Choroid plexus epithelial cell (primary cell): Measurements from ENCODE around the gene MAST2.

Experiments
- DNase-seq: peaks from one replicate; pipeline ENCODE4 v3.0.0-alpha.2; 2010; ENCODE audit warnings: low read depth
- H3K4me3 ChIP-seq: 2 replicates; pipeline ENCODE4 v1.5.1; 2011; ENCODE audit warnings: low read depth, mild to moderate bottlenecking, control low read depth, low read length, moderate library complexity
- TF ChIP-seq, protein P1 (sequence below): conservative IDR thresholded peaks from 2 replicates; pipeline ENCODE4 v1.5.1; 2011; ENCODE audit warnings: low read depth, mild to moderate bottlenecking, control low read depth, inconsistent platforms, low read length, moderate library complexity

MAST2 gene

DNA sequence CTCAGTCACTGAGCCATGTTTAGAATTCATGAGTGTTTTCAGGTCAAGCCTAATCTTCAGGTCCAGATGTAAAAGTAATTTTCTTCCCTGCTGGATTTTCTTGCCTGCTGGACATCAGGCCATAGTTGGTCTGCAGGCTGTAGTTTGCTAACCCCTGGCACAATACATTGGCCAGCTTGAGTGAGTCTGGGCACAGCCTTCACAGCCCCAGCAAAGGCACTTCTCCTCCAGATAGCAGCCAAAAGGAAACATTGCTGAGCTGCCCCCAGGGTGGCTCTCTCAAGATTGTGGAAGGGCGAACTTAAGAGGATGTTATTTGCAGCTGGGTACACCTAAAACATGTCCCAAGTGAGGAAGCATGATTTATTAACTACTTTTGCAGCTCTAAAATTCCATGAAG lies 202.2 kb downstream of the MAST2 start:
- DNase-seq = no peak
- TF ChIP-seq, protein P1, sequence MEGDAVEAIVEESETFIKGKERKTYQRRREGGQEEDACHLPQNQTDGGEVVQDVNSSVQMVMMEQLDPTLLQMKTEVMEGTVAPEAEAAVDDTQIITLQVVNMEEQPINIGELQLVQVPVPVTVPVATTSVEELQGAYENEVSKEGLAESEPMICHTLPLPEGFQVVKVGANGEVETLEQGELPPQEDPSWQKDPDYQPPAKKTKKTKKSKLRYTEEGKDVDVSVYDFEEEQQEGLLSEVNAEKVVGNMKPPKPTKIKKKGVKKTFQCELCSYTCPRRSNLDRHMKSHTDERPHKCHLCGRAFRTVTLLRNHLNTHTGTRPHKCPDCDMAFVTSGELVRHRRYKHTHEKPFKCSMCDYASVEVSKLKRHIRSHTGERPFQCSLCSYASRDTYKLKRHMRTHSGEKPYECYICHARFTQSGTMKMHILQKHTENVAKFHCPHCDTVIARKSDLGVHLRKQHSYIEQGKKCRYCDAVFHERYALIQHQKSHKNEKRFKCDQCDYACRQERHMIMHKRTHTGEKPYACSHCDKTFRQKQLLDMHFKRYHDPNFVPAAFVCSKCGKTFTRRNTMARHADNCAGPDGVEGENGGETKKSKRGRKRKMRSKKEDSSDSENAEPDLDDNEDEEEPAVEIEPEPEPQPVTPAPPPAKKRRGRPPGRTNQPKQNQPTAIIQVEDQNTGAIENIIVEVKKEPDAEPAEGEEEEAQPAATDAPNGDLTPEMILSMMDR = no peak
- H3K4me3 ChIP-seq = no peak overlapping the region

GRCh38 chr1:46008585-46008984 lies 205.2 kb downstream of the MAST2 start:
- TF ChIP-seq, protein P1 = no peak
- no peak overlapping the region for H3K4me3 ChIP-seq
- DNase-seq = no peak

DNA sequence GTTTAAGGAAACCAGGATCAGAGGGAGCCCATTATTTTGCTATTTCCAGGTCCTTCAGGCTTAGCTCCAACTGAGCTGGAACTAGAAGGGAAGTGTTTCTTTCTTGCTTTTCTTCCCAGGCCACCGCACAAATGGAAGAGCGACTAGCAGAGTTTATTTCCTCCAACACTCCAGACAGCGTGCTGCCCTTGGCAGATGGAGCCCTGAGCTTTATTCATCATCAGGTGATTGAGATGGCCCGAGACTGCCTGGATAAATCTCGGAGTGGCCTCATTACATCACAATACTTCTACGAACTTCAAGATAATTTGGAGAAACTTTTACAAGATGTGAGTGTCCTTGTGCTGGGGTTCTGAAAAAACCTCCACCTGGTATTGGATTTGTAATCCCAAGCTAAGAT lies 207.2 kb downstream of the MAST2 start:
- TF ChIP-seq, protein P1 = no peak
- DNase-seq = no peak
- H3K4me3 ChIP-seq = no peak overlapping the region

DNA sequence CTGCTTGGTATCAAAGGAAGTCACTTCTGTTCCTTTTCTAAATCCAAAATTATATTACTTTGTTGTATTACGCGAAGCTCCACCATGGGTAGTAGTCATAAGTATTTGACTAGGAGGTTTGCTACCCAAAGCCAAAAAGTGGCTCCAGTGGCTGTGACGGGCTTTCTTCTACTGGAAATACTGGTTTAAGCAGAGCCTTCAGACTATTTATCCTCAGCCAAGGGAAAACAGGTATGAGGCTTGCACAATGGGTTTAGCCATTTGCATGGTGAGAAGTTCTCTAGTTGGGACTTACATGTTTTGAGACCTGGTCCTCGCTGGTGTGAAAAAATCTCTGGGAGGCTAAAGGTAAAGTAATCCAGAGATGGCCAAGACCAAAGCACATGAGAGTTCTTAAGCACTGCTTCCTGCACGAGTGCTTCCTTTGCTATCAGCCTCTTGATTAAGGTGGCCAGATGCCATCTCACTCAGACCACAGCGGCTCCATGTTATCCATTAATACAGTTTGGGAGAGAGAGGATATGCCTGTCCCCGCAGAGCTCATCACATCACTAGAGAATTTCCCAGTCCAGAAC lies 207.8 kb downstream of the MAST2 start:
- no peak for DNase-seq
- no peak overlapping the region for H3K4me3 ChIP-seq
- TF ChIP-seq, protein P1 = no peak

- no peak for DNase-seq
- TF ChIP-seq, protein P1 = no peak
- H3K4me3 ChIP-seq = no peak overlapping the region
These were observed 208.8 kb downstream of the MAST2 start for GRCh38 chr1:46012236-46012635.

DNA sequence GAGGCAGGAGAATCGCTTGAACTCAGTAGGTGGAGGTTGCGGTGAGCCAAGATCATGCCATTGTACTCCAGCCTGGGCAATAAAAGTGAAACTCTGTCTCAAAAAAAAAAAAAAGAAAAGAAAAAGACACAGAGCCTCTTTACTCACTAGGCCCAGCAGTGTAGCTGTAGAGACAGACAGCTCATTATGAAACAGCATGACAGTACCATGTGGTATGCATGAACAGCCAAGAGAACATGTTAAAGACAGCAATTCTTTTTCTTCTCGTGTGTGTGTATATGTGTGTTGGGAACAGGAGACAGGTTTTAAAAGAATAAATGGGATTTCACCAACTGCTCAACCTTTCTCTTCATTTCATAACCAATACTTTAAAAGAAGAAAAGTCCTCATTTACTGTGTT lies 210.2 kb downstream of the MAST2 start:
- no peak for DNase-seq
- TF ChIP-seq, protein P1 = no peak
- H3K4me3 ChIP-seq = no peak overlapping the region

GRCh38 chr1:46017876-46018503 lies 214.6 kb downstream of the MAST2 start:
- DNase-seq = no peak
- TF ChIP-seq, protein P1 = no peak
- H3K4me3 ChIP-seq = no peak overlapping the region
